Measurements from ENCODE around the gene VSIG10. TPM values are rescaled to one million over a fixed set of nuclear protein-coding genes. Genes with fewer than 3 reads are reported as not detected.

The VSIG10 gene
- polyA plus RNA-seq, 1 donor (not counting 4 experiments of a cell fraction or from before 2014, with no cell fraction given): 11.4 TPM

GRCh38 chr12:118029166-118029565, 74.6 kb downstream of the VSIG10 start:
- peaks cover 14 to 31% of the 10 kb centered on the region in 2 experiments for H3K36me3 ChIP-seq (ENCODE audit: control insufficient read depth in 2 of 2, extremely low read depth in 1 of 2, insufficient read depth in 2 of 2, low read length in 2 of 2)
- no peaks in the 10 kb centered on the region for H3K27me3 ChIP-seq (ENCODE audit: control insufficient read depth, extremely low read depth, insufficient read depth, low read length)
- no peak overlapping the region for H3K9ac ChIP-seq (ENCODE audit: control insufficient read depth, extremely low read depth, insufficient read depth, low read length)
- no peak overlapping the region for H3K4me3 ChIP-seq (ENCODE audit: control insufficient read depth in 2 of 3, extremely low read depth in 1 of 3, insufficient read depth in 2 of 3, low read depth in 1 of 3, low read length in 3 of 3)
- no peaks in the 10 kb centered on the region for H4K20me1 ChIP-seq (ENCODE audit: control insufficient read depth, extremely low read depth, insufficient read depth, low read length)
- DNase-seq (ENCODE audit: low read depth, low spot score): no peak
- H3K9me3 ChIP-seq (ENCODE audit: control insufficient read depth, low read depth, low read length): no peaks in the 10 kb centered on the region
- no peak overlapping the region for H2AFZ ChIP-seq (ENCODE audit: control insufficient read depth, low read length)
- H3K79me2 ChIP-seq (ENCODE audit: control insufficient read depth, insufficient read depth, low read length): no peaks in the 10 kb centered on the region
- H3K27ac ChIP-seq (ENCODE audit: control insufficient read depth, insufficient read depth, low read length): no peak overlapping the region
- dilution Hi-C loops (cut with MboI; ENCODE audit: extremely low pct_ligation_motif_present, low sequenced_read_pairs): no loop called here
- H3K9me1 ChIP-seq (ENCODE audit: control insufficient read depth, extremely low read depth, insufficient read depth, low read length): no peaks in the 10 kb centered on the region
- TF ChIP-seq CTCF (optimal IDR thresholded peaks at IDR 0.05 in 1 of 3, IDR thresholded peaks at IDR 0.05 in 1 of 3, conservative IDR thresholded peaks at IDR 0.05 in 1 of 3; ENCODE audit: extremely low read depth in 1 of 3, insufficient read depth in 2 of 3, low read length in 3 of 3): no peak
- TF ChIP-seq EZH2 (IDR thresholded peaks at IDR 0.05; ENCODE audit: low read length): no peak
- no peaks in the 10 kb centered on the region for H3K4me1 ChIP-seq (ENCODE audit: control insufficient read depth, extremely low read depth, insufficient read depth, low read length)
- no peak for FAIRE-seq
- H3K4me2 ChIP-seq (ENCODE audit: control insufficient read depth, extremely low read depth, insufficient read depth, low read depth, low read length): no peak overlapping the region

GRCh38 chr12:118025168-118025567, 78.6 kb downstream of the VSIG10 start:
- Histone ChIP-seq H3K4me2 (ENCODE audit: control insufficient read depth, extremely low read depth, insufficient read depth, low read depth, low read length) (no peak overlapping the region), H4K20me1 (ENCODE audit: control insufficient read depth, extremely low read depth, insufficient read depth, low read length) (no peaks in the 10 kb centered on the region), H3K4me3 (ENCODE audit: control insufficient read depth in 2 of 3, extremely low read depth in 1 of 3, insufficient read depth in 2 of 3, low read depth in 1 of 3, low read length in 3 of 3) (no peak overlapping the region), H3K9ac (ENCODE audit: control insufficient read depth, extremely low read depth, insufficient read depth, low read length) (no peak overlapping the region), H3K36me3 (ENCODE audit: control insufficient read depth in 2 of 2, extremely low read depth in 1 of 2, insufficient read depth in 2 of 2, low read length in 2 of 2) (peaks cover 8 to 19% of the 10 kb centered on the region in 2 experiments), H3K9me3 (ENCODE audit: control insufficient read depth, low read depth, low read length) (no peaks in the 10 kb centered on the region), H3K27ac (ENCODE audit: control insufficient read depth, insufficient read depth, low read length) (no peak overlapping the region), H3K9me1 (ENCODE audit: control insufficient read depth, extremely low read depth, insufficient read depth, low read length) (no peaks in the 10 kb centered on the region), H3K79me2 (ENCODE audit: control insufficient read depth, insufficient read depth, low read length) (no peaks in the 10 kb centered on the region), H2AFZ (ENCODE audit: control insufficient read depth, low read length) (no peak overlapping the region), H3K4me1 (ENCODE audit: control insufficient read depth, extremely low read depth, insufficient read depth, low read length) (no peaks in the 10 kb centered on the region), H3K27me3 (ENCODE audit: control insufficient read depth, extremely low read depth, insufficient read depth, low read length) (no peaks in the 10 kb centered on the region)
- FAIRE-seq: no peak
- dilution Hi-C loops (cut with MboI; ENCODE audit: extremely low pct_ligation_motif_present, low sequenced_read_pairs): no loop called here
- no peak for DNase-seq (ENCODE audit: low read depth, low spot score)
- TF ChIP-seq EZH2 (IDR thresholded peaks at IDR 0.05; ENCODE audit: low read length) (no peak), CTCF (optimal IDR thresholded peaks at IDR 0.05 in 1 of 3, IDR thresholded peaks at IDR 0.05 in 1 of 3, conservative IDR thresholded peaks at IDR 0.05 in 1 of 3; ENCODE audit: extremely low read depth in 1 of 3, insufficient read depth in 2 of 3, low read length in 3 of 3) (no peak)
